Measurements from ENCODE around the gene CMC1.

GRCh38 chr3:28207000-28207733 is 34.3 kb upstream of the CMC1 start:
- TF ChIP-seq CTCF (IDR thresholded peaks at IDR 0.05; ENCODE audit: insufficient read depth, low read length, poor library complexity, severe bottlenecking) (no peak), EZH2phosphoT487 (conservative IDR thresholded peaks at IDR 0.05; ENCODE audit: low read length) (no peak)
